Pancreas (tissue), 10 donors: ENCODE measurements around the gene CPN2. TPM values are rescaled to one million over a fixed set of nuclear protein-coding genes. Genes with fewer than 3 reads are reported as not detected.

Experiments used
- ATAC-seq, 4 donors: fragments of 200-7000 bp; cut with Tn5 transposase; one replicate each; pipeline versions ENCODE4 v1.8.0 to v1.9.1; 2020; ENCODE audit warnings: mild to moderate bottlenecking in 4 of 4, moderate library complexity in 4 of 4
- DNase-seq, 6 donors: peaks; one replicate each; pipeline ENCODE4 v3.0.0-alpha.2; 2020
- FAIRE-seq: peaks from 2 replicates; lab custom pipeline; 2012; peaks lifted over from hg19 to GRCh38; lab: Jason Lieb, UNC
- H3K27ac ChIP-seq, 4 donors: fragments of 200-600 bp; sonication (generic); 1 replicate in 3 of 4; 2 replicates in 1 of 4; pipeline versions ENCODE4 v1.5.0 to v1.8.0; 2020
- H3K27me3 ChIP-seq, 4 donors: fragments of 200-600 bp; one replicate each; pipeline ENCODE4 v1.8.0; 2021
- H3K36me3 ChIP-seq, 3 donors: fragments of 200-600 bp; sonication (generic) in 1 of 3; one replicate each; pipeline versions ENCODE4 v1.5.0 to v1.8.0; 2020 to 2021
- H3K4me1 ChIP-seq, 3 donors: fragments of 200-600 bp; one replicate each; pipeline ENCODE4 v1.8.0; 2021
- H3K4me3 ChIP-seq, 4 donors: fragments of 200-600 bp; sonication (generic) in 2 of 4; one replicate each; pipeline versions ENCODE4 v1.5.0 to v1.8.0; 2020 to 2021
- H3K9me3 ChIP-seq, 4 donors: fragments of 200-600 bp; one replicate each; pipeline ENCODE4 v1.8.0; 2021
- WGBS, 2 donors: extraction: QIAGEN DNeasy Blood & Tissue Kit; methylation state at CpG; one replicate each; pipeline ENCODE4 v1.1.7; 2013; 5-methylcytosine and 5-hydroxymethylcytosine counted together
- intact Hi-C, 3 donors: fragments of 100-400 bp; cut with DNase I; formaldehyde crosslinking; loops; one replicate each; pipeline versions ENCODE4 v1.11.1 to v1.14.2; 2022
- polyA plus RNA-seq, 2 donors: library from polyadenylated mRNA; stranded (reverse); fragments of 200-250 nt; gene quantifications; one replicate each; pipeline ENCODE4 v1.2.3, GENCODE V29; 2013
- total RNA-seq, 6 donors: library from RNA; stranded (reverse); fragmentation: NEBNext Ultra II Directional in 4 of 6; extraction: Animal tissue kit (Norgen Biotek cat#: 25700) in 4 of 6; gene quantifications; one replicate each; pipeline versions ENCODE4 v1.2.1 to v1.2.4, GENCODE V29; 2021 to 2023
- TF ChIP-seq, protein P1 (sequence below), 4 donors: fragments of 200-600 bp; sonication (generic) in 3 of 4; IDR thresholded peaks; one replicate each; pipeline versions ENCODE4 v1.5.0 to v1.8.0; 2021; ENCODE audit warnings: antibody characterized with exemption in 4 of 4
- donor health status: healthy with polysubstance abuse.
- donor health status: DM: no; HTN: no; CAD: no; lungs with moderate emphysema.
- donor health status: DM: no; HTN: no; CAD: no.
- donor health status: control.
- donor health status: control.
- donor health status: Bipolar disorder and iron deficiency.
- donor health status: DM: yes; HTN: yes; CAD: no.
- donor health status: DM: no; HTN: no; CAD: no.
- donor health status: DM: no; HTN: no; CAD: no.
- donor health status: DM: yes; HTN: yes; CAD: no.

Gene CPN2
- total and polyA plus RNA-seq, 8 donors, result 0.09 TPM; not detected in 7

DNA sequence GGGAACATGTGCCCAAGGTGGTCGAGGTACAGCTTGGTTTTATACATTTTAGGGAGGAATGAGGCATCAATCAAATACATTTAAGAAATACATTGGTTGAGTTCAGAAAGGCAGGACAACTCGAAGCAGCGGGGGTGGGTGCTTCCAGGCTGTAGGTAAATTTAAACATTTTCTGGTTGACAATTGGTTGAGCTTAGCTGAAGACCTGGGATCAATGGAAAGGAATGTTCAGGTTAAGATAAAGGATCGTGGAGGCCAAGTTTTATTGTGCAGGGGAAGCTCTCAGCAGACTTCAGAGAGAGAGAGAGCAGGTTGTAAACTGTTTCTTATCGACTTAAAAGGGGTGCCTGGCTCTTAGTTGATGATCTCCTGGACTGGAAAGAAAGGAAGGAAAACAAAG is 11.3 kb downstream of the CPN2 start:
- no peak for ATAC-seq
- FAIRE-seq, result no peak
- Histone ChIP-seq H3K4me1 (peaks cover 0 to 2% (median 0%) of the 10 kb centered on the region in 3 donors), H3K9me3 (no peaks in the 10 kb centered on the region), H3K27me3 (no peaks in the 10 kb centered on the region), H3K36me3 (no peaks in the 10 kb centered on the region), H3K27ac (no peak overlapping the region), H3K4me3 (no peak overlapping the region)
- no peak for DNase-seq
- TF ChIP-seq, protein P1, sequence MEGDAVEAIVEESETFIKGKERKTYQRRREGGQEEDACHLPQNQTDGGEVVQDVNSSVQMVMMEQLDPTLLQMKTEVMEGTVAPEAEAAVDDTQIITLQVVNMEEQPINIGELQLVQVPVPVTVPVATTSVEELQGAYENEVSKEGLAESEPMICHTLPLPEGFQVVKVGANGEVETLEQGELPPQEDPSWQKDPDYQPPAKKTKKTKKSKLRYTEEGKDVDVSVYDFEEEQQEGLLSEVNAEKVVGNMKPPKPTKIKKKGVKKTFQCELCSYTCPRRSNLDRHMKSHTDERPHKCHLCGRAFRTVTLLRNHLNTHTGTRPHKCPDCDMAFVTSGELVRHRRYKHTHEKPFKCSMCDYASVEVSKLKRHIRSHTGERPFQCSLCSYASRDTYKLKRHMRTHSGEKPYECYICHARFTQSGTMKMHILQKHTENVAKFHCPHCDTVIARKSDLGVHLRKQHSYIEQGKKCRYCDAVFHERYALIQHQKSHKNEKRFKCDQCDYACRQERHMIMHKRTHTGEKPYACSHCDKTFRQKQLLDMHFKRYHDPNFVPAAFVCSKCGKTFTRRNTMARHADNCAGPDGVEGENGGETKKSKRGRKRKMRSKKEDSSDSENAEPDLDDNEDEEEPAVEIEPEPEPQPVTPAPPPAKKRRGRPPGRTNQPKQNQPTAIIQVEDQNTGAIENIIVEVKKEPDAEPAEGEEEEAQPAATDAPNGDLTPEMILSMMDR (IDR thresholded peaks at IDR 0.05), result no peak
- intact Hi-C loops, result loop anchor here in 1 of 3 donors (5.0 kb wide), 1 partner anchor 57 kb away; the partner anchor contains the start of gene GP5
- WGBS, 2 donors, result 38 to 48% methylated on average over 5 of the region's 5 CpGs

DNA sequence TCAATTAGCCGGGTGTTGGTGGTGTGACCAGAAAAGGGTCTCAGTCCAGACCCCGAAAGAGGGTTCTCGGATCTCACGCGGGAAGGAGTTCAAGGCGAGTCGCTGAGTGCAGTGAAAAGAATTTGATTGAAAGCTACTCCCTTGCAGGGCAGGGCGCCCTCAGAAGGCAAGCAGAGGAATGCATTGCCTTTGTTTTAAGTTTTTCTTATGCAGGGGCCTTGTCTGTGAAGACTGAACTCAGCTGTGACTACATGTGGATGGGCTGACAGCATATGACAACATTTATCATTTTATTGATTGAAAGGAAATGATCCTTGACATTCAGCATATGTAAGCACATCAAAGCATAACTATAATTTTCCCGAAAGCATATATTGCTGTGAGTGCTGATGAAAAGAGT is 11.8 kb downstream of the CPN2 start:
- intact Hi-C loops, result loop anchor here in 1 of 3 donors (5.0 kb wide), 1 partner anchor 58 kb away; the partner anchor contains the start of gene GP5
- H3K4me3 ChIP-seq, result no peak overlapping the region
- ATAC-seq (no peak), DNase-seq (no peak), FAIRE-seq (no peak)
- no peaks in the 10 kb centered on the region for H3K9me3 ChIP-seq
- TF ChIP-seq, protein P1 (IDR thresholded peaks at IDR 0.05), result no peak
- no peaks in the 10 kb centered on the region for H3K27me3 ChIP-seq
- no peaks in the 10 kb centered on the region for H3K36me3 ChIP-seq
- no peak overlapping the region for H3K27ac ChIP-seq
- H3K4me1 ChIP-seq, result peaks cover 0 to 2% (median 0%) of the 10 kb centered on the region in 3 donors
- WGBS, 2 donors, result 67 to 71% methylated on average over 9 of the region's 9 CpGs

DNA sequence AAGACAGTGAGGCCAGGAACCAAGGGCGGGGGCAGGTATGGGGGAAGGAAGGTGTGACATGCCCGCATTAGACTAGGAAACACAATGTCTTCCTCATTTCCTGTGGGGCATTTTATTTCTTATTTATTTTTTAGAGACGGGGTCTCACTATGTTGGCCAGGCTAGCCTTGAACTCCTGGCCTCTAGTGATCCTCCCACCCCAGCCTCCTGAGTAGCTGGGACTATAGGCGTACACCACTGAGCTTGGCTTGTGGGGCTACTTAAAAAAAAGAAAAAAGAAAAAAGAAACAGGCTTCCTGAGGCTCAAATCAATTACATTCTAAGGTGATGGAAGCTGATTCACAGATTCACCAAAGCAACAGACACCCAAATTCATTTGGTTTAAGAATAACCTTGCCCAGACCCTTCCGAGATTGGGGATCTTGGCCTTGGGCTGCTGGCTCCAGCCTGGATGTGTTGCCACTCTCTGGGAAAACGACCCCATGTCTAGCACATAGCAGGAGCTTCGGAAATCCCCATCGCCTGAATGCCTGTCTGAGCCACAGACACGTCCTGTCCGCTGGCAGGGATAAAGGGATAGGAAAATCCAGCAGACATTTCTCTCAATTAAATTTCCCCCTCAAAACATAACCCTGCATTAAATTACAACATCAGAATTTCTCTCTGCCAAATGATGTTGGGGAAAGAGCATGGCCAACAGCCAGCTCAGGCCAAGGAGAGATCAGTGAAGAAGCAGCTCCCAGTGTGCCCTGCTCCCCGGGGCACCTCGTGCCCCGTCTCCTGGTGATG is 13.0 kb downstream of the CPN2 start:
- no peak overlapping the region for H3K4me3 ChIP-seq
- TF ChIP-seq, protein P1 (IDR thresholded peaks at IDR 0.05), result no peak
- peaks cover 0 to under 1% (median 0%) of the 10 kb centered on the region in 4 donors for H3K27me3 ChIP-seq
- WGBS, 2 donors, result 74 to 78% methylated on average over 13 of the region's 13 CpGs
- FAIRE-seq (no peak), DNase-seq (peak in 1 of 6 donors; percentile 12), ATAC-seq (no peak)
- H3K9me3 ChIP-seq, result no peaks in the 10 kb centered on the region
- intact Hi-C loops, result loop anchor here in 1 of 3 donors (5.0 kb wide), 1 partner anchor 59 kb away; the partner anchor contains the start of gene GP5
- no peaks in the 10 kb centered on the region for H3K36me3 ChIP-seq
- H3K27ac ChIP-seq, result no peak overlapping the region
- peaks cover 0 to 6% (median 3%) of the 10 kb centered on the region in 3 donors for H3K4me1 ChIP-seq

DNA sequence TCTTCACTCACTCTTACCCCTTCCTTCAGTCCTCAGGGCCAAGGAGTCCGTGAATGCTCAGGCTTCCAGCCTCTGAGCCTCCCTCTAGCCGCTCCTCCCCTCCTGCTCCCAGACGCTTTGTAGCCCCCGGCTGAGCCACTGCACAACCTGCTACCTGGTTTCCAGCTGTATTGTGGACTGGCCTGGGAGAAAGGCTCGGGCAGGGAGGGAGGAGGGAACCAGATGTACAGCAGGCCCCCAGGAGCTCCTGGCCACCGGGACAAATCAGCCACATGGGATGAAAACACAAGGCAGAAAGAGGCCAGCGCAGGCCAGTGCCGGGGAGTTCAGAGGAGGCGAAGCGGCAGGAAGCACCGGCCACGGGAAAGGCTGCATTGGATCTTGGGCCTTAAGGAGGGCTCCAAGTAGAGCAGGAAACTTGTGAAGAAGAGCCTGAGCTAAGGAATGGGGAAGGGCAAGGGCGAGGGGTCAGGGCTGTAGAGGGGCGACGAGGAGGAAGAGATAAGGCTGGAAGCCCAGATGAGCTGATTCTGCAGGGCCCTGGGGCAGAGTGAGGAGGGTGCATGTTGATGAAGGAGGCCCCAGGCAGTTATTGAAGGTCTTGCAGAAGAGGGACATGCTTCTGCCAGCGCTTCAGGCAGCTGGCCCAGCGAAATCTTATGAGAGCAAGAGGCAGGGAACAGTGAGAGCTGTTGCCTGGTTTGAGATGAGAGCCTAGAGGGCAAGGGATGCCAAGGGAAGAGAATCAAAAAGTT is 14.3 kb downstream of the CPN2 start:
- Histone ChIP-seq H3K9me3 (no peaks in the 10 kb centered on the region), H3K36me3 (no peaks in the 10 kb centered on the region), H3K4me3 (no peak overlapping the region), H3K4me1 (peaks cover 0 to 6% (median 6%) of the 10 kb centered on the region in 3 donors), H3K27ac (no peak overlapping the region), H3K27me3 (peaks cover 0 to 3% (median 0%) of the 10 kb centered on the region in 4 donors)
- TF ChIP-seq, protein P1 (IDR thresholded peaks at IDR 0.05), result no peak
- no peak for DNase-seq
- FAIRE-seq, result no peak
- intact Hi-C loops, result loop anchor here in 1 of 3 donors (5.0 kb wide), 1 partner anchor 61 kb away; the partner anchor contains the start of gene GP5
- WGBS, 2 donors, result 76 to 81% methylated on average over 17 of the region's 17 CpGs
- no peak for ATAC-seq
